ENCODE measurements around the gene ZNF732. TPM values are rescaled to one million over a fixed set of nuclear protein-coding genes. Genes with fewer than 3 reads are reported as not detected.
"Not testable (repeated sequence)": the region's sequence is repeated elsewhere in the genome, so short reads cannot be mapped to it uniquely, and the experiment has no call there.

ZNF732 gene
- total RNA-seq, 1 donor from 2014 or later, result 0.30 TPM

DNA sequence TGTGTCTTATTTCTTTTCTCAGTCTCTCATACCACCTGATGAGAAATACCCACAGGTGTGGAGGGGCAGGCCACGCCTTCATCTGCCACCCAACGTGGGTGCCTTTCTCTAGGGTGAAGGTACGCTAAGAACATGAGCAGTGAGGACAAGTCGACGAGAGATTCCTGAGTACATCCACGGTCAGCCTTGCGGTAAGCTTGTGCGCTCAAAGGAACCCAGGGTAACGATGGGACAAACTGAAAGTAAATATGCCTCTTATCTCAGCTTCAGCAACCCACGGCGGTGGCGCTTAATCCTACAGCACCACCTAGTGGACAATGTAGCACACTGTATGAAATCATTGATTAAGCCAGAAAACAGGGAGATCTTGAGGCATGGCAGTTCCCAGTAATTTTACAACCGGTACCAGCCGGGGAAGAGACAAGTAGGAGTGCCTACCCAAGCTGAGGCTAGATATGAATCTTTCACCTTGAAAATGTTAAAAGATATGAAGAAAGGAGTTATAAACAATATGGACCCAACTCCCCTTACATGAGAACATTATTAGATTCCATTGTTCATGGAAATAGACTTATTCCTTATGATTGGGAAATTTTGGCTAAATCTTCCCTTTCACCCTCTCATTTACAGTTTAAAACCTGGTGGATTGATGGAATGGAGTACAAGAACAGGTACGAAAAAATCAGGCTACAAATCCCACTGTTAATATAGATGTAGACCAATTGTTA lies 63.0 kb downstream of the ZNF732 start:
- Mint-ChIP-seq H3K27ac (ENCODE audit: unreplicated experiment) (peak overlapping the region; percentile 46), H3K4me3 (ENCODE audit: unreplicated experiment) (peak overlapping the region; percentile 69), H3K36me3 (ENCODE audit: unreplicated experiment) (peaks cover 10% of the 10 kb centered on the region), H3K27me3 (ENCODE audit: unreplicated experiment) (no peaks in the 10 kb centered on the region), H3K9me3 (ENCODE audit: unreplicated experiment) (peaks cover 37% of the 10 kb centered on the region), H3K4me1 (ENCODE audit: unreplicated experiment) (peaks cover 2% of the 10 kb centered on the region)
- TF ChIP-seq, protein P1, sequence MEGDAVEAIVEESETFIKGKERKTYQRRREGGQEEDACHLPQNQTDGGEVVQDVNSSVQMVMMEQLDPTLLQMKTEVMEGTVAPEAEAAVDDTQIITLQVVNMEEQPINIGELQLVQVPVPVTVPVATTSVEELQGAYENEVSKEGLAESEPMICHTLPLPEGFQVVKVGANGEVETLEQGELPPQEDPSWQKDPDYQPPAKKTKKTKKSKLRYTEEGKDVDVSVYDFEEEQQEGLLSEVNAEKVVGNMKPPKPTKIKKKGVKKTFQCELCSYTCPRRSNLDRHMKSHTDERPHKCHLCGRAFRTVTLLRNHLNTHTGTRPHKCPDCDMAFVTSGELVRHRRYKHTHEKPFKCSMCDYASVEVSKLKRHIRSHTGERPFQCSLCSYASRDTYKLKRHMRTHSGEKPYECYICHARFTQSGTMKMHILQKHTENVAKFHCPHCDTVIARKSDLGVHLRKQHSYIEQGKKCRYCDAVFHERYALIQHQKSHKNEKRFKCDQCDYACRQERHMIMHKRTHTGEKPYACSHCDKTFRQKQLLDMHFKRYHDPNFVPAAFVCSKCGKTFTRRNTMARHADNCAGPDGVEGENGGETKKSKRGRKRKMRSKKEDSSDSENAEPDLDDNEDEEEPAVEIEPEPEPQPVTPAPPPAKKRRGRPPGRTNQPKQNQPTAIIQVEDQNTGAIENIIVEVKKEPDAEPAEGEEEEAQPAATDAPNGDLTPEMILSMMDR (IDR thresholded peaks at IDR 0.05), result peak; percentile 70
- no peak for DNase-seq (ENCODE audit: extremely low spot score, unreplicated experiment)

DNA sequence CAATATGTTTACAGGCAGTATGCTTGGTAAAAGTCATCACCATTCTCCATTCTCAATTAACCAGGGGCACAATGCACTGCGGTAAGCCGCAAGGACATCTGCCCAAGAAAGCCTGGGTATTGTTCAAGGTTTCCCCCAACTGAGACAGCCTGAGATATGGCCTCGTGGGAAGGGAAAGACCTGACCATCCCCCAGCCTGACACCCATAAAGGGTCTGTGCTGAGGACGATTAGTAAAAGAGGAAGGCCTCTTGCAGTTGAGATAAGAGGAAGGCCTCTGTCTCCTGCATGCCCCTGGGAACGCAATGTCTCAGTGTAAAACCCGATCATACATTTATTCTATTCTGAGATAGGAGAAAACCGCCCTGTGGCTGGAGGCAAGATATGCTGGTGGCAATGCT lies 63.9 kb downstream of the ZNF732 start:
- peaks cover 31% of the 10 kb centered on the region for H3K9me3 Mint-ChIP-seq (ENCODE audit: unreplicated experiment)
- H3K4me1 Mint-ChIP-seq (ENCODE audit: unreplicated experiment); H3K36me3 Mint-ChIP-seq (ENCODE audit: unreplicated experiment); DNase-seq (ENCODE audit: extremely low spot score, unreplicated experiment); H3K27ac Mint-ChIP-seq (ENCODE audit: unreplicated experiment); H3K27me3 Mint-ChIP-seq (ENCODE audit: unreplicated experiment); H3K4me3 Mint-ChIP-seq (ENCODE audit: unreplicated experiment): not testable (repeated sequence)

DNA sequence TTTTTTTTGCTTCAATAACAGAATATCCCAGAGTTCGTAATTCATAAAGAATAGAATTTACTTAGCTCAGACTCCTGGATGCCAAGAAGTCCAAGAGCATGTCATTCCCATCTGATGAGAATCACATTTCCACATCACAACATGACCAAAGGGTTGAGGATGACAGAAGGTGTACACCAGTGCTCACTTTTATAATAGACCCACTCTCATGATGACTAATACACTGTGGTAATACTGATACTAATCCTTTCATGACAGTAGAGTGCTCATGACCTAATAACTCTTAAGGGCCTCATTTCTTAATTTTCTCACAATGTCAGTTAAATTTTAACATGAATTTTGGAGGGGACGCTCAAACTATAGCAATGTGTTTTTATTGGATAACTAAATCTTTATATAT lies 69.2 kb downstream of the ZNF732 start:
- no peak overlapping the region for H3K4me3 Mint-ChIP-seq (ENCODE audit: unreplicated experiment)
- TF ChIP-seq, protein P1 (IDR thresholded peaks at IDR 0.05), result no peak
- no peak for DNase-seq (ENCODE audit: extremely low spot score, unreplicated experiment)
- no peak overlapping the region for H3K27ac Mint-ChIP-seq (ENCODE audit: unreplicated experiment)
- peaks cover 3% of the 10 kb centered on the region for H3K36me3 Mint-ChIP-seq (ENCODE audit: unreplicated experiment)
- peaks cover 38% of the 10 kb centered on the region for H3K9me3 Mint-ChIP-seq (ENCODE audit: unreplicated experiment)
- no peaks in the 10 kb centered on the region for H3K27me3 Mint-ChIP-seq (ENCODE audit: unreplicated experiment)
- no peaks in the 10 kb centered on the region for H3K4me1 Mint-ChIP-seq (ENCODE audit: unreplicated experiment)

- H3K27me3 Mint-ChIP-seq (ENCODE audit: unreplicated experiment), result no peaks in the 10 kb centered on the region
- H3K9me3 Mint-ChIP-seq (ENCODE audit: unreplicated experiment), result peaks cover 50% of the 10 kb centered on the region
- no peak for DNase-seq (ENCODE audit: extremely low spot score, unreplicated experiment)
- H3K4me3 Mint-ChIP-seq (ENCODE audit: unreplicated experiment), result no peak overlapping the region
- no peak overlapping the region for H3K27ac Mint-ChIP-seq (ENCODE audit: unreplicated experiment)
- H3K4me1 Mint-ChIP-seq (ENCODE audit: unreplicated experiment), result no peaks in the 10 kb centered on the region
- H3K36me3 Mint-ChIP-seq (ENCODE audit: unreplicated experiment), result peaks cover 9% of the 10 kb centered on the region
- TF ChIP-seq, protein P1 (IDR thresholded peaks at IDR 0.05), result no peak
Observed at GRCh38 chr4:234178-234577, 71.1 kb downstream of the ZNF732 start.

DNA sequence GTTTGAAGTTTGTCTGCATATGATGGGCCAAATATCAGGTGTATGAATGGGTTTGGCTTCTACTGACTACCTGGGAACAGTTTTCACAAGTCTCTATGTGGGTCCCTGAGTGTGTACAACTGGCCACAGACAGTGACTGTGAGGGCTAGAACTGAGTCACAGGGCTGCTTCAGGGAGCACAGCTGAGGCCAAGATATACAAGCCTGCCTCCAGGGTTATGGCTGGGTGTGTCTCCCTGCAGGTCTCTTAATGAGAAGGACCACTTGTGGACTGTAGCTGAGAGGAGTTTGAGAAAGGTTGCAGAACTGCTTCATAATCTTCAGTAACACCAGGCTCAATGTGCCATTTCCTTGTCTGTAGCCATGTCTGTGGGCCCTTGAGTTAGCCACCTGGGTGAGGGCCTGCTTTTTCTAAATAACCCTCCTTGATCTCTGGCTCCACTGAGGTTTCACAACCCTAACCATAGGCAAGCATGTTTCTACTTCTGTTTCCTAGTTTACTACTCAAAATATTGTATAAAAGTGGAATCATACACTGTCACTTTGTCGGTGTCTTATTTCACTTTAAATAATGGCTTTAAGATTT lies 81.3 kb downstream of the ZNF732 start:
- no peak overlapping the region for H3K27ac Mint-ChIP-seq (ENCODE audit: unreplicated experiment)
- H3K36me3 Mint-ChIP-seq (ENCODE audit: unreplicated experiment), result peaks cover 18% of the 10 kb centered on the region
- TF ChIP-seq, protein P1 (IDR thresholded peaks at IDR 0.05), result no peak
- no peaks in the 10 kb centered on the region for H3K4me1 Mint-ChIP-seq (ENCODE audit: unreplicated experiment)
- H3K27me3 Mint-ChIP-seq (ENCODE audit: unreplicated experiment), result no peaks in the 10 kb centered on the region
- no peak overlapping the region for H3K4me3 Mint-ChIP-seq (ENCODE audit: unreplicated experiment)
- DNase-seq (ENCODE audit: extremely low spot score, unreplicated experiment), result no peak
- peaks cover 36% of the 10 kb centered on the region for H3K9me3 Mint-ChIP-seq (ENCODE audit: unreplicated experiment)

Small RNA genes within 50 kb of the gene (microRNA-seq; reads per million reads assigned to microRNA genes)
- not detected for gene MIR571 (ENCODE audit: unreplicated experiment)

Other genes starting within 250 kb of the ZNF732 start
- gene ZNF718, start 181.0 kb downstream of the ZNF732 start, total RNA-seq, result 5.8 and 5.9 TPM in 2 replicates
- gene ZNF141, start 32.3 kb upstream of the ZNF732 start, total RNA-seq, result 12.6 and 14.7 TPM in 2 replicates
- gene ZNF721, start 193.7 kb upstream of the ZNF732 start, total RNA-seq, result 23.7 and 26.3 TPM in 2 replicates
- 66.6 and 68.0 TPM in 2 replicates for gene PIGG, start 193.7 kb upstream of the ZNF732 start, total RNA-seq